ENCODE measurements around the gene ADAM22. TPM values are rescaled to one million over a fixed set of nuclear protein-coding genes. Genes with fewer than 3 reads are reported as not detected.

The ADAM22 gene
- total and polyA plus RNA-seq, 12 donors = 2.3 to 35.0 (median 17.0) TPM

- no peak overlapping the region for H3K4me3 ChIP-seq
- H3K9me3 ChIP-seq (replicated peaks in 1 of 3) = peaks cover 0 to 10% (median 0%) of the 10 kb centered on the region in 3 donors
- intact Hi-C loops (cut with DNase I) = no loop called here
- no peaks in the 10 kb centered on the region for H3K4me1 ChIP-seq (replicated peaks in 1 of 2)
- DNase-seq = no peak
- WGBS, 4 donors = 81 to 90% (median 88%) methylated on average over 5 of the region's 5 CpGs
- no peak overlapping the region for H3K27ac ChIP-seq
- no peaks in the 10 kb centered on the region for H3K27me3 ChIP-seq
- no peaks in the 10 kb centered on the region for H3K36me3 ChIP-seq (replicated peaks in 1 of 2)
- no peak for TF ChIP-seq POLR2A (IDR thresholded peaks at IDR 0.05)
- no peak for TF ChIP-seq CTCF (IDR thresholded peaks at IDR 0.05)
These were observed 296.6 kb downstream of the ADAM22 start for GRCh38 chr7:88230646-88231045.

GRCh38 chr7:88233828-88234227 lies 299.8 kb downstream of the ADAM22 start:
- Histone ChIP-seq H3K27ac (no peak overlapping the region), H3K36me3 (replicated peaks in 1 of 2) (no peaks in the 10 kb centered on the region), H3K27me3 (no peaks in the 10 kb centered on the region), H3K9me3 (replicated peaks in 1 of 3) (peaks cover 0 to 9% (median 0%) of the 10 kb centered on the region in 3 donors), H3K4me1 (replicated peaks in 1 of 2) (no peaks in the 10 kb centered on the region), H3K4me3 (no peak overlapping the region)
- TF ChIP-seq POLR2A (IDR thresholded peaks at IDR 0.05) = no peak
- no peak for TF ChIP-seq CTCF (IDR thresholded peaks at IDR 0.05)
- intact Hi-C loops (cut with DNase I) = no loop called here
- DNase-seq = no peak

GRCh38 chr7:88239852-88240251 lies 305.8 kb downstream of the ADAM22 start:
- H3K4me1 ChIP-seq (replicated peaks in 1 of 2) = peaks cover 0 to 5% of the 10 kb centered on the region in 2 donors
- intact Hi-C loops (cut with DNase I) = loop anchor here (5.0 kb wide), 2 partner anchors 117 to 122 kb away; no protein-coding TSS in a partner anchor
- no peaks in the 10 kb centered on the region for H3K27me3 ChIP-seq
- TF ChIP-seq POLR2A (IDR thresholded peaks at IDR 0.05) = no peak
- no peak for TF ChIP-seq CTCF (IDR thresholded peaks at IDR 0.05)
- DNase-seq = no peak
- 86 to 95% (median 87%) methylated on average over 1 of the region's 1 CpG for WGBS, 4 donors
- no peak overlapping the region for H3K27ac ChIP-seq
- peaks cover 0 to 9% (median 0%) of the 10 kb centered on the region in 3 donors for H3K9me3 ChIP-seq (replicated peaks in 1 of 3)
- H3K36me3 ChIP-seq (replicated peaks in 1 of 2) = no peaks in the 10 kb centered on the region
- no peak overlapping the region for H3K4me3 ChIP-seq

GRCh38 chr7:88243345-88243909 lies 309.4 kb downstream of the ADAM22 start:
- intact Hi-C loops (cut with DNase I) = loop anchor here (5.0 kb wide), 2 partner anchors 114 to 119 kb away; no protein-coding TSS in a partner anchor
- Histone ChIP-seq H3K4me1 (replicated peaks in 1 of 2) (peaks cover 0 to 5% of the 10 kb centered on the region in 2 donors), H3K36me3 (replicated peaks in 1 of 2) (no peaks in the 10 kb centered on the region), H3K9me3 (replicated peaks in 1 of 3) (no peaks in the 10 kb centered on the region), H3K27me3 (no peaks in the 10 kb centered on the region), H3K27ac (no peak overlapping the region), H3K4me3 (no peak overlapping the region)
- TF ChIP-seq POLR2A (IDR thresholded peaks at IDR 0.05) (no peak), CTCF (IDR thresholded peaks at IDR 0.05) (peak; percentile 61 to 99 (median 91))
- peak; percentile 34 to 76 (median 51) for DNase-seq
- 30 to 39% (median 36%) methylated on average over 2 of the region's 2 CpGs for WGBS, 4 donors
